ENCODE data around the gene PIP4K2C.

DNA sequence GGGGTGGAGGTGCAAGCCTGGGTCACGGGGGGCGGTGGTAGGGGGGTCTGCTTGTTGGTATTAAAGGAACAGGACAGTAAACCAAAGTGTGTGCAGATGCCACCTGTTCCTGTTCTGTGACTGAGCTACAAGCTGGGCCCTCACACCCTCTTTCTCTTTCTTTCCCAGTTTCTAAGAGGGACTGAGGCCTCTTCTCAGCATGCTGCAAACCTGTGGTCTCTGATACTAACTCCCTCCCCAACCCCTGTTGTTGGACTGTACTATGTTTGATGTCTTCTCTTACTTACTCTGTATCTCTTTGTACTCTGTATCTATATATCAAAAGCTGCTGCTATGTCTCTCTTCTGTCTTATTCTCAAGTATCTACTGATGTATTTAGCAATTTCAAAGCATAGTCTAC, 6.9 kb upstream of the PIP4K2C start:
- TF ChIP-seq POLR2AphosphoS5 (IDR thresholded peaks at IDR 0.05; ENCODE audit: low read depth) = no peak
- TF ChIP-seq, protein P1, sequence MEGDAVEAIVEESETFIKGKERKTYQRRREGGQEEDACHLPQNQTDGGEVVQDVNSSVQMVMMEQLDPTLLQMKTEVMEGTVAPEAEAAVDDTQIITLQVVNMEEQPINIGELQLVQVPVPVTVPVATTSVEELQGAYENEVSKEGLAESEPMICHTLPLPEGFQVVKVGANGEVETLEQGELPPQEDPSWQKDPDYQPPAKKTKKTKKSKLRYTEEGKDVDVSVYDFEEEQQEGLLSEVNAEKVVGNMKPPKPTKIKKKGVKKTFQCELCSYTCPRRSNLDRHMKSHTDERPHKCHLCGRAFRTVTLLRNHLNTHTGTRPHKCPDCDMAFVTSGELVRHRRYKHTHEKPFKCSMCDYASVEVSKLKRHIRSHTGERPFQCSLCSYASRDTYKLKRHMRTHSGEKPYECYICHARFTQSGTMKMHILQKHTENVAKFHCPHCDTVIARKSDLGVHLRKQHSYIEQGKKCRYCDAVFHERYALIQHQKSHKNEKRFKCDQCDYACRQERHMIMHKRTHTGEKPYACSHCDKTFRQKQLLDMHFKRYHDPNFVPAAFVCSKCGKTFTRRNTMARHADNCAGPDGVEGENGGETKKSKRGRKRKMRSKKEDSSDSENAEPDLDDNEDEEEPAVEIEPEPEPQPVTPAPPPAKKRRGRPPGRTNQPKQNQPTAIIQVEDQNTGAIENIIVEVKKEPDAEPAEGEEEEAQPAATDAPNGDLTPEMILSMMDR (conservative IDR thresholded peaks at IDR 0.05; ENCODE audit: low read depth in 2 of 2) = no peak
- no peak for TF ChIP-seq EZH2 (IDR thresholded peaks at IDR 0.05; ENCODE audit: low read depth, unreplicated experiment)
- no peak for TF ChIP-seq JUNB (IDR thresholded peaks at IDR 0.05; ENCODE audit: unreplicated experiment)
- no peak for TF ChIP-seq EZH2phosphoT487 (IDR thresholded peaks at IDR 0.05; ENCODE audit: unreplicated experiment)
- no peak for TF ChIP-seq CREB1 (CRISPR knock-in tag; IDR thresholded peaks at IDR 0.05; ENCODE audit: low read depth)
- TF ChIP-seq REST (IDR thresholded peaks at IDR 0.05; ENCODE audit: unreplicated experiment) = no peak
- TF ChIP-seq ZNF114 (CRISPR knock-in tag; IDR thresholded peaks at IDR 0.05) = no peak
- TF ChIP-seq STAT1 (IDR thresholded peaks at IDR 0.05; ENCODE audit: unreplicated experiment) = no peak
